PC-9 (cell line): ENCODE measurements around the gene PHACTR3. TPM values are rescaled to one million over a fixed set of nuclear protein-coding genes. Genes with fewer than 3 reads are reported as not detected.
A peak's percentile ranks its signal among the peaks of the same experiment; 100 is the strongest.

ENCODE experiments used
- BruUV-seq: library from RNA; stranded (reverse); fragments of 400-500 nt; replicated peaks from 2 replicates; lab custom pipeline; 2021; lab: Mats Ljungman, UMichigan
- CTCF ChIA-PET: fragments of 300-600 bp; sonication (Branson Sonifier 250); formaldehyde crosslinking; loops from one replicate; lab custom pipeline; 2022; ENCODE audit warnings: antibody characterized with exemption; lab: Charles Lee
- POLR2A ChIA-PET: fragments of 300-600 bp; sonication (Branson Sonifier 250); formaldehyde crosslinking; loops from one replicate; lab custom pipeline; 2022; ENCODE audit warnings: antibody characterized with exemption; ENCODE audit not compliant: unreplicated experiment; lab: Charles Lee
- DNase-seq, 2 experiments: peaks; one replicate each; pipeline versions ENCODE4 v3.0.0 to v3.0.0-alpha.2; 2015 to 2022; ENCODE audit warnings: mixed read lengths in 1 of 2
- H2AFZ ChIP-seq: fragments of 200-600 bp; sonication (generic); 2 replicates; pipeline ENCODE4 v1.8.1; 2017; ENCODE audit warnings: antibody characterized with exemption
- H3F3A ChIP-seq: fragments of 200-600 bp; sonication (generic); 2 replicates; pipeline ENCODE4 v1.8.1; 2017; ENCODE audit warnings: antibody characterized with exemption, mild to moderate bottlenecking, low read depth; ENCODE audit not compliant: insufficient read depth
- H3K27ac ChIP-seq: fragments of 200-600 bp; sonication (generic); 2 replicates; pipeline ENCODE4 v1.6.1; 2016; ENCODE audit warnings: mixed run types
- H3K27me3 ChIP-seq: fragments of 200-600 bp; sonication (generic); 2 replicates; pipeline ENCODE4 v1.6.1; 2016; ENCODE audit warnings: low read depth, mixed run types; ENCODE audit not compliant: insufficient read depth
- H3K36me3 ChIP-seq: fragments of 200-600 bp; sonication (generic); 2 replicates; pipeline ENCODE4 v1.6.1; 2016; ENCODE audit warnings: low read depth, mixed run types
- H3K4me1 ChIP-seq: fragments of 200-600 bp; sonication (generic); replicated peaks from 2 replicates; pipeline ENCODE4 v1.6.1; 2016; ENCODE audit warnings: mixed run types; ENCODE audit not compliant: insufficient read depth
- H3K4me2 ChIP-seq: fragments of 200-600 bp; sonication (generic); 2 replicates; pipeline ENCODE4 v1.6.1; 2017; ENCODE audit warnings: mixed run types
- H3K4me3 ChIP-seq: fragments of 200-600 bp; sonication (generic); 2 replicates; pipeline ENCODE4 v1.6.1; 2016; ENCODE audit warnings: mixed run types
- H3K79me2 ChIP-seq: fragments of 200-600 bp; sonication (generic); 2 replicates; pipeline ENCODE4 v1.6.1; 2017; ENCODE audit warnings: low read depth, mixed run types
- H3K9me2 ChIP-seq: fragments of 200-600 bp; sonication (generic); 2 replicates; pipeline ENCODE4 v1.8.1; 2017; ENCODE audit warnings: mild to moderate bottlenecking; ENCODE audit not compliant: insufficient read depth
- H3K9me3 ChIP-seq: fragments of 200-600 bp; sonication (generic); 2 replicates; pipeline ENCODE4 v1.8.1; 2016; ENCODE audit warnings: low read depth; ENCODE audit not compliant: insufficient read depth
- H4K20me1 ChIP-seq: fragments of 200-600 bp; sonication (generic); 2 replicates; pipeline ENCODE4 v1.8.1; 2017; ENCODE audit not compliant: insufficient read depth
- CTCF ChIP-seq: fragments of 200-600 bp; sonication (generic); conservative IDR thresholded peaks from 2 replicates; pipeline ENCODE4 v1.6.1; 2017; ENCODE audit warnings: mixed run types, antibody characterized with exemption, mild to moderate bottlenecking, moderate library complexity
- EZH2 ChIP-seq: fragments of 200-600 bp; sonication (generic); IDR thresholded peaks from 2 replicates; pipeline ENCODE4 v1.8.0; 2017; ENCODE audit warnings: antibody characterized with exemption, low read depth
- intact Hi-C: fragments of 100-400 bp; cut with micrococcal nuclease; formaldehyde crosslinking; loops from one replicate; pipeline ENCODE4 v1.10.0; 2022; ENCODE audit not compliant: unreplicated experiment
- total RNA-seq: library from RNA; stranded (reverse); gene quantifications from 2 replicates; pipeline ENCODE4 v1.2.3, GENCODE V29; 2021

Gene PHACTR3
- total RNA-seq, 1 experiment from 2014 or later: 0.41 TPM

- no peaks in the 10 kb centered on the region for H3K4me1 ChIP-seq
- no TSS peak for BruUV-seq
- no peaks in the 10 kb centered on the region for H3K9me3 ChIP-seq
- H3K27me3 ChIP-seq: peaks cover 63% of the 10 kb centered on the region
- TF ChIP-seq CTCF (no peak), EZH2 (no peak)
- H3K4me2 ChIP-seq: no peak overlapping the region
- H3K27ac ChIP-seq: no peak overlapping the region
- peak in 1 of 2 experiments; percentile 6 for DNase-seq
- no peak overlapping the region for H2AFZ ChIP-seq
- no peaks in the 10 kb centered on the region for H3K36me3 ChIP-seq
- no peak overlapping the region for H3K4me3 ChIP-seq
- no peaks in the 10 kb centered on the region for H4K20me1 ChIP-seq
- ChIA-PET POLR2A (no interaction called here), CTCF (no interaction called here)
- intact Hi-C loops: no loop called here
- H3K79me2 ChIP-seq: no peaks in the 10 kb centered on the region
- no peaks in the 10 kb centered on the region for H3F3A ChIP-seq
- H3K9me2 ChIP-seq: no peaks in the 10 kb centered on the region
These were observed 40.1 kb downstream of the PHACTR3 start for GRCh38 chr20:59644371-59644939.

- no peaks in the 10 kb centered on the region for H3K9me2 ChIP-seq
- ChIA-PET POLR2A (no interaction called here), CTCF (no interaction called here)
- H3K27me3 ChIP-seq: peaks cover 58% of the 10 kb centered on the region
- H3K79me2 ChIP-seq: no peaks in the 10 kb centered on the region
- BruUV-seq: no TSS peak
- no peaks in the 10 kb centered on the region for H3K36me3 ChIP-seq
- no peaks in the 10 kb centered on the region for H3K4me1 ChIP-seq
- peak in 1 of 2 experiments; percentile 8 for DNase-seq
- intact Hi-C loops: no loop called here
- no peak for TF ChIP-seq EZH2
- TF ChIP-seq CTCF: no peak
- no peaks in the 10 kb centered on the region for H3F3A ChIP-seq
- H3K27ac ChIP-seq: no peak overlapping the region
- H2AFZ ChIP-seq: no peak overlapping the region
- H4K20me1 ChIP-seq: no peaks in the 10 kb centered on the region
- H3K4me2 ChIP-seq: no peak overlapping the region
- H3K4me3 ChIP-seq: no peak overlapping the region
- no peaks in the 10 kb centered on the region for H3K9me3 ChIP-seq
These were observed 40.9 kb downstream of the PHACTR3 start for GRCh38 chr20:59645271-59645670.

GRCh38 chr20:59645761-59646171 lies 41.4 kb downstream of the PHACTR3 start:
- H3K4me1 ChIP-seq: no peaks in the 10 kb centered on the region
- H3K4me2 ChIP-seq: no peak overlapping the region
- no TSS peak for BruUV-seq
- H3K36me3 ChIP-seq: no peaks in the 10 kb centered on the region
- no peak overlapping the region for H3K4me3 ChIP-seq
- no peak overlapping the region for H3K27ac ChIP-seq
- peaks cover 53% of the 10 kb centered on the region for H3K27me3 ChIP-seq
- no peaks in the 10 kb centered on the region for H4K20me1 ChIP-seq
- H2AFZ ChIP-seq: no peak overlapping the region
- no peaks in the 10 kb centered on the region for H3K9me3 ChIP-seq
- TF ChIP-seq EZH2 (no peak), CTCF (peak; percentile 49; the same call in 1 of the 2 replicates)
- H3K79me2 ChIP-seq: no peaks in the 10 kb centered on the region
- no peaks in the 10 kb centered on the region for H3K9me2 ChIP-seq
- CTCF ChIA-PET: no interaction called here
- intact Hi-C loops: no loop called here
- DNase-seq: peak in 1 of 2 experiments; percentile 6
- POLR2A ChIA-PET: no interaction called here
- no peaks in the 10 kb centered on the region for H3F3A ChIP-seq
